KMS-11 (cell line): ENCODE measurements around the gene MARCHF5.
"Not testable (repeated sequence)": the region's sequence is repeated elsewhere in the genome, so short reads cannot be mapped to it uniquely, and the experiment has no call there.

Source experiments
- H2AFZ ChIP-seq: fragments of 200-600 bp; sonication (generic); 2 replicates; pipeline ENCODE4 v1.6.1; 2016; ENCODE audit warnings: antibody characterized with exemption, mixed run types, low read depth
- H3K27ac ChIP-seq: fragments of 200-600 bp; sonication (generic); 2 replicates; pipeline ENCODE4 v1.6.1; 2016; ENCODE audit warnings: mild to moderate bottlenecking, mixed run types
- H3K27me3 ChIP-seq: fragments of 200-600 bp; sonication (generic); 2 replicates; pipeline ENCODE4 v1.6.1; 2017; ENCODE audit warnings: mild to moderate bottlenecking, low read depth, mixed run types, moderate library complexity; ENCODE audit not compliant: insufficient read depth
- H3K36me3 ChIP-seq: fragments of 200-600 bp; sonication (generic); 2 replicates; pipeline ENCODE4 v1.6.1; 2017; ENCODE audit warnings: mild to moderate bottlenecking, mixed run types; ENCODE audit not compliant: insufficient read depth
- H3K4me1 ChIP-seq: fragments of 200-600 bp; sonication (generic); 2 replicates; pipeline ENCODE4 v1.6.1; 2016; ENCODE audit warnings: mild to moderate bottlenecking, low read depth, mixed run types; ENCODE audit not compliant: poor library complexity, severe bottlenecking
- H3K4me2 ChIP-seq: fragments of 200-600 bp; sonication (generic); 2 replicates; pipeline ENCODE4 v1.7.0; 2016; ENCODE audit warnings: mild to moderate bottlenecking, mixed run types
- H3K4me3 ChIP-seq: fragments of 200-600 bp; sonication (generic); IDR thresholded peaks from 2 replicates; pipeline ENCODE4 v1.6.1; 2017; ENCODE audit warnings: low read depth, low read length, mixed read lengths; ENCODE audit not compliant: insufficient read depth
- H3K79me2 ChIP-seq: fragments of 200-600 bp; sonication (generic); 2 replicates; pipeline ENCODE4 v1.6.1; 2016; ENCODE audit warnings: low read depth, mixed run types; ENCODE audit not compliant: insufficient read depth
- H3K9ac ChIP-seq: fragments of 200-600 bp; sonication (generic); 2 replicates; pipeline ENCODE4 v1.6.1; 2016; ENCODE audit warnings: mild to moderate bottlenecking, mixed run types
- H4K20me1 ChIP-seq: fragments of 200-600 bp; sonication (generic); 2 replicates; pipeline ENCODE4 v1.6.1; 2016; ENCODE audit warnings: mild to moderate bottlenecking, mixed run types; ENCODE audit not compliant: insufficient read depth
- TF ChIP-seq, protein P1 (sequence below): fragments of 200-600 bp; sonication (generic); conservative IDR thresholded peaks from 2 replicates; pipeline ENCODE4 v1.6.1; 2017; ENCODE audit warnings: low read depth, mild to moderate bottlenecking, antibody characterized with exemption, low read length, moderate library complexity, mixed read lengths

The MARCHF5 gene

DNA sequence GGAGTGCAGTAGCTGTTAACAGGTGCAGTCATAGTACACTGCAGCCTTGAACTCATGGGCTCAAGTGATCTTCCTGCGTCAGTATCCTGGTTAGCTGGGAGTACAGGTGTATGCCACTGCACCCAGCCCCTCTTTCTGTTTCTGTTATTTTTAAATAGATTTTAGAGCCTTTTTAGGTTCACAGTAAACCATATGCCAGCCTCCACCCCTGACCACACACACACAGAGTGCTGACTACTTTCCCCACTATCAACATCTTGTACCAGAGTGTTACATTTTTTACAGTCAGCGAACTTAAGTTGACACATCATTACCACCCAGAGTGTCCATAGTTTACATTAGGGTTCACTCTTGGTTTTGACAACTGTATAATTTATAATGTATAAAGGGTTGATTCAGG lies 32.1 kb downstream of the MARCHF5 start:
- peaks cover 55% of the 10 kb centered on the region; the same call in 1 of the 2 replicates for H3K79me2 ChIP-seq
- TF ChIP-seq, protein P1, sequence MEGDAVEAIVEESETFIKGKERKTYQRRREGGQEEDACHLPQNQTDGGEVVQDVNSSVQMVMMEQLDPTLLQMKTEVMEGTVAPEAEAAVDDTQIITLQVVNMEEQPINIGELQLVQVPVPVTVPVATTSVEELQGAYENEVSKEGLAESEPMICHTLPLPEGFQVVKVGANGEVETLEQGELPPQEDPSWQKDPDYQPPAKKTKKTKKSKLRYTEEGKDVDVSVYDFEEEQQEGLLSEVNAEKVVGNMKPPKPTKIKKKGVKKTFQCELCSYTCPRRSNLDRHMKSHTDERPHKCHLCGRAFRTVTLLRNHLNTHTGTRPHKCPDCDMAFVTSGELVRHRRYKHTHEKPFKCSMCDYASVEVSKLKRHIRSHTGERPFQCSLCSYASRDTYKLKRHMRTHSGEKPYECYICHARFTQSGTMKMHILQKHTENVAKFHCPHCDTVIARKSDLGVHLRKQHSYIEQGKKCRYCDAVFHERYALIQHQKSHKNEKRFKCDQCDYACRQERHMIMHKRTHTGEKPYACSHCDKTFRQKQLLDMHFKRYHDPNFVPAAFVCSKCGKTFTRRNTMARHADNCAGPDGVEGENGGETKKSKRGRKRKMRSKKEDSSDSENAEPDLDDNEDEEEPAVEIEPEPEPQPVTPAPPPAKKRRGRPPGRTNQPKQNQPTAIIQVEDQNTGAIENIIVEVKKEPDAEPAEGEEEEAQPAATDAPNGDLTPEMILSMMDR = no peak
- no peaks in the 10 kb centered on the region; the same call in 1 of the 2 replicates for H4K20me1 ChIP-seq
- no peak overlapping the region for H3K4me3 ChIP-seq
- H3K4me2 ChIP-seq = no peak overlapping the region; the same call in 1 of the 2 replicates
- no peaks in the 10 kb centered on the region for H3K27me3 ChIP-seq
- H3K27ac ChIP-seq = peak overlapping the region; percentile 11; the same call in 1 of the 2 replicates
- H3K9ac ChIP-seq = no peak overlapping the region
- no peaks in the 10 kb centered on the region for H3K36me3 ChIP-seq
- H3K4me1 ChIP-seq = peaks cover 30% of the 10 kb centered on the region
- no peak overlapping the region for H2AFZ ChIP-seq

DNA sequence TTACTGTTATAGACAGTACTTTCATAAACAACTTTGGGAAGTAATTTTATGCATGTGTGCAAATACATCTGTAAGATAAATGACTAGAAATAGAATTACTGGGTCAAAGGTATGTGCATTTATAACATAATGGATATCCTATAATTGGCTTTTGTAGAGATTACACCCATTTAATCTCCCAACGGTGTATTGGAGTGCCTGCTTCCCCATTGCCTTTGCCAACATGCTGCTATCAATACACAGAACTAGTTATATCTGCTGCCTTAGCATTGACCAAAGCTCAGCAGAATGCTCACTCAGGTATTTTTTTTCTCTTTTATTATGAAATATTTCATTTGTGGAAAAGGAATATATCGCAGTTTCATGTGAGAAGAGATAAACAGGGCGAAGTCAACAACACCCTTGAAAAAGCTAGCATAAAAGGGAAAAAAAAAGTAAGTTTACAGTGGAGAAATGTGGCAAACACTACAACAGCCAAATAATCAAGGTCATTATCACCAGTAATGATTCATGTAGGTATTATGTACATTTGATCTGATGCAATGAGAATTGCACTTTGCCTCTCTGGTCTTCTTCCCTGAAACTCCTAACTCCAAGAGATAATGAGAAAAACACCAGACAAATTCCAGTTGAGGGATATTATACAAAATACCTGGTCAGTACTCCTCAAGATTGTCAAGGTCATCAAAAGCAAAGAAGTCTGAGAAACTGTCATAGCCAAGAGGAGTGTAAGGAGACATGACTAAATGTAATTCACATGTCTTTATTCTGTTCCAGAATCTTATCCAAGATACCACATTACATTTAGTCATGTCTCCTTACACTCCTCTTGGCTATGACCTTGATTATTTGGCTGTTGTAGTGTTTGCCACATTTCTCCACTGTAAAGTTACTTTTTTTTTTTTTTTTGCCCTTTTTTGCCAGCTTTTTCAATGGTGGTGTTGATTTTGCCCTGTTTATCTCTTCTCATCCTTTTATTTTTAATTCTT lies 36.8 kb downstream of the MARCHF5 start:
- H3K79me2 ChIP-seq = peaks cover 41% of the 10 kb centered on the region; the same call in 1 of the 2 replicates

DNA sequence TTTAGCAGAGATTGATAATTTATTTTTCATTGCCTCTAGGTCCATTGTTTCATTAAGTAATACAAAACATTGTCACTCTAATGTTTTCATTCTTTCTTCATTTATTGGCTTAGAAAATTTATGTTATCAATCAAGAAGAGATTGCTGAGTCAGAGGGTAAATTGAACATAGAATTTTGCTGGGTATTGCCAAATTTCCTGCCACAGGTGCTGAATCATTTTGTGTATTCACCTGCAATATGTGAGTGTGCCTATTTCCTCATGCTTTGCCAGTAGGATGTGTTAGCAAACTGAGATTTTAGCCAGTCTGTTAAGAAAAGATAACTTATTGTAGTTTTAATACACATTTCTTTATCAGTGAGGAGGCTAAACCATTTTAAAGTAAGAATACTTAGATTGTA lies 38.0 kb downstream of the MARCHF5 start:
- H2AFZ ChIP-seq = no peak overlapping the region
- H3K4me2 ChIP-seq = no peak overlapping the region
- no peak overlapping the region for H3K27ac ChIP-seq
- TF ChIP-seq, protein P1 = no peak
- H3K9ac ChIP-seq = no peak overlapping the region
- no peaks in the 10 kb centered on the region for H3K27me3 ChIP-seq
- H3K36me3 ChIP-seq = no peaks in the 10 kb centered on the region
- peaks cover 18% of the 10 kb centered on the region for H3K4me1 ChIP-seq
- peaks cover 31% of the 10 kb centered on the region; the same call in 1 of the 2 replicates for H3K79me2 ChIP-seq
- H4K20me1 ChIP-seq = no peaks in the 10 kb centered on the region; the same call in 1 of the 2 replicates
- no peak overlapping the region for H3K4me3 ChIP-seq

More for the DNA sequence above, 36.8 kb downstream of the MARCHF5 start:
- Histone ChIP-seq H3K27me3 (no peaks in the 10 kb centered on the region), H3K4me2 (no peak overlapping the region), H3K36me3 (no peaks in the 10 kb centered on the region), H4K20me1 (no peaks in the 10 kb centered on the region; the same call in 1 of the 2 replicates), H3K9ac (no peak overlapping the region), H3K4me3 (no peak overlapping the region), H3K27ac (no peak overlapping the region), H3K4me1 (peaks cover 30% of the 10 kb centered on the region), H2AFZ (no peak overlapping the region)
- TF ChIP-seq, protein P1 = no peak

DNA sequence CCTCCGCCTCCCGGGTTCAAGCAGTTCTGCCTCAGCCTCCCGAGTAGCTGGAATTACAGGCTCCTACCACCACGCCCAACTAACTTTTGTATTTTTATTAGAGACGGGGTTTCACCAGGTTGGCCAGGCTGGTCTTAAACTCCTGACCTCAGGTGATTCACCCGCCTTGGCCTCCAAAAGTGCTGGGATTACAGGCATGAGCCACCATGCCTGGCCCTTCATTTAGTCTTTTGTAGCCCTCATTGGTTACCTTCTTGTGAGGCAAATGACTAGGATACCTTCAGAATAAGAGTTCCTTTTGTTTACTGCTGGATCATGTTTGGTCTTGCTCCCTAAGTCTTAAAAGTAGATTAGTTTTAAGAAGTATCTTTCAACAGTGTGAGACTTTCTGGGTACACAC lies 39.0 kb downstream of the MARCHF5 start:
- not testable (repeated sequence) for H3K4me3 ChIP-seq, H3K9ac ChIP-seq, H4K20me1 ChIP-seq, H3K36me3 ChIP-seq, H3K27ac ChIP-seq, H3K27me3 ChIP-seq, H2AFZ ChIP-seq, H3K4me2 ChIP-seq
- Histone ChIP-seq H3K79me2 (peaks cover 21% of the 10 kb centered on the region; the same call in 1 of the 2 replicates), H3K4me1 (peaks cover 12% of the 10 kb centered on the region)
